ENCODE measurements around the gene DYNAP.

Gene DYNAP

DNA sequence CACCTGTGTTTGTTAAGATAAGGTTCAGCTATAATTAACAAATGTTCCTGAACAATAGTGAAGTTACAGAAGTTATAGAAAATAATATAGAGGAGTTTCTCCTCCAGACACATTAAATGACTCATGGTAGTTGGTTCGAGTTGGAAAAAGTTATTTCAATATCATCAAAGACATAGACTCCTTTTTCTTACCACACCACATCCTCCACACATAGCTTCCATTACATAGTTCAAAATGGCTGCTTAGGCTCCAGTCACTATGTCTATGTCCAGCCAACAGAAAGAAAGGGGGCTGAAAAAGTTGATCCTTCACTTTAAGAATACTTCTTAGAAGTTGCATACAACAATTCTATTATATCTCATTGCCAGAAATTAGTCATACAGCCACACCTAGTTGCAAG, 50.7 kb downstream of the DYNAP start:
- no peak for DNase-seq

DNA sequence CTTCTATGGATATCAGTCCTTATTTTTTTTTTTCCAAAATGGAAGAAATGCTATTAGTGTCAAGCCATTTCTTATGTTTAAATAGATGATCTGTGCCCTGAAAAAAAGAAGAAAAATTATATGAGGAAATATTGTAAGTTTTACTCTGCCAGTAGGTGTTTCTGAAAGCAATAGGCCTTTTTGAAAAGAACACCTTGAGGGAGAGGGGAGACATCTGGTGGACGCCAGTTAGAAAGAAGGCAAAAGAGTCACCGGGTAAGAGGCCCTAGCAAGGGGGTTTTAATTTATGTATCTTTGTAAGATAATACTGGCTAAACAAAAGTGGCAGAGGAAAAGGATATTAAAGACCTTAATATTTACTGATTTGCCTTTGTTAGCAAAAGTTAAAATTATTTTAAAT, 56.1 kb downstream of the DYNAP start:
- no peak for DNase-seq
